GM18868 (cell line): ENCODE measurements around the gene ZNF438.

Experiments used
- ATAC-seq: cut with Tn5 transposase; IDR thresholded peaks from one replicate; pipeline ENCODE4 v1.9.1; 2021; ENCODE audit warnings: mild to moderate bottlenecking, moderate library complexity; ENCODE audit not compliant: unreplicated experiment

ZNF438 gene

GRCh38 chr10:30897048-30897447 lies 134.6 kb downstream of the ZNF438 start:
- ATAC-seq, result no peak

GRCh38 chr10:30894221-30894620 lies 137.4 kb downstream of the ZNF438 start:
- no peak for ATAC-seq

DNA sequence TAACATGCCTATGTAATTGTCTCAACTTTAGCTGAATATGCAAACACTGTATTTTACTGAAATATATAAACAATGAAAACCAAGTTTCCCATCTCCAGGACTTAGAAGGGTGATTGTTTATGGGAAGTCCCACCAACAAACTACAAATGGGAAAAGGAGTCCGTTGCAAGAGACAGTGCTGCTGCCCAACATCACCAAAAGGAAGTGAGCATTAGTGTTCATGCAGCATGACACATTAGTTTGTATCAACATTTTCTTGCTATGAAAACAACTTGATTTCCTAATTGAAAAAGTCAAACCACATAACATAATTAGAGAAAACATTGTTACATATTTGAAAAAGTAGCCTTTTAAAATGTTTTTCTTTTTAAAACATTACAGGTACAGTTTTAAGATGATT lies 138.5 kb downstream of the ZNF438 start:
- ATAC-seq, result no peak

- no peak for ATAC-seq
These were observed 143.8 kb downstream of the ZNF438 start for GRCh38 chr10:30887839-30888238.

- ATAC-seq, result no peak
These were observed 146.2 kb downstream of the ZNF438 start for GRCh38 chr10:30885423-30885822.

DNA sequence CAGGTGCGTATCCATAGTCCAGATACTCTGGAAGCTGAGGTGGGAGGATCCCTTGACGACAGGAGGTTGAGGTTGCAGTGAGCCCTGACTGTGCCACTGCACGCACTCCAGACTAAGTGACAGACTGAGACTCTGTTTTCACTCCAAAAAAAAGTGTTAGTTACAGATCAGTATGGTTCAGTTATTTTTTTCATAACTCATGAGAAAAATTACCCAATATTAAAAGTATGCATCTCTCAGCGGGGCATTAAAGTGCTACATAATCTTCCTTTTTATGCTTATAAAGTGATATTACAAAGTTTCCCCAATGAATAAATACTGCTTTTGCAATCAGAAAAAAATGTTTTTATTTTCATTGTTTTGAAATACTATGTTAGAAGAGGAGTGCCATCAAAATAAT lies 147.9 kb downstream of the ZNF438 start:
- ATAC-seq, result no peak

DNA sequence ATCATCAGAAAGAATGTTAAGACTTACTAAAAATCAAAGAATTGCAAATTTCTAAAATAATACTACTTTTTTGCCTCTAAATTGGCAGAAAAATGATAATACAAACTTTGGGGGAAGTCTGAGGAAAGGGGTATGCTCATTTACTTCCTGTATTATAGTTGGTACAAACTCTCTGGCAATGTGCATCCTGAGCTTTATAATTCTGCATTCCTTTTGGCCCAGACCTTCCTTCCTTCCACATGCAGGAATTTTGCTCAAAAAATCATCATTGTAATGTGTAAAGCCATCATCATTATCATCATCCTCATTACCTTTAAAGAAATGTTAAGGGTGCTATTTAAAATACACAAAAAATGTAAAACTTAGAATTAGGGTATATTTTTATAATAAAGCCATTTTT lies 148.5 kb downstream of the ZNF438 start:
- no peak for ATAC-seq

DNA sequence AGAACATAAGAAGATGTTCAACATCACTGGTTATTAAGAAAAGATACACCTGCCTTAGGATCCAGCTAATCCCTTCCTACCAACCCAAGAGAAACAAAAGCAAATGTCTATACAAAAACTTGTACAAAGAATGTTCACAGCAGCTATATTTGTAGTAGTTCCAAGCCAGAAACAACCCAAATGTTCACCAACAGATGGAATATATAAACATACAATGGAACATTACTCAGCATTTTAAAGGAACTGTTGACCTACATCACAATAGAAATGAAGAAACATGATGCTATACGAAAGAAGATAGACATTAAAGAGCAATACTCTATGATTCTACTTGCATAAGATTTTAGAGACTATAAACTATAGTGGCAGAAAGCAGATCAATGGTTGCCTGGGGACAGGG lies 149.4 kb downstream of the ZNF438 start:
- ATAC-seq, result no peak

GRCh38 chr10:30878920-30879319 lies 152.7 kb downstream of the ZNF438 start:
- no peak for ATAC-seq

DNA sequence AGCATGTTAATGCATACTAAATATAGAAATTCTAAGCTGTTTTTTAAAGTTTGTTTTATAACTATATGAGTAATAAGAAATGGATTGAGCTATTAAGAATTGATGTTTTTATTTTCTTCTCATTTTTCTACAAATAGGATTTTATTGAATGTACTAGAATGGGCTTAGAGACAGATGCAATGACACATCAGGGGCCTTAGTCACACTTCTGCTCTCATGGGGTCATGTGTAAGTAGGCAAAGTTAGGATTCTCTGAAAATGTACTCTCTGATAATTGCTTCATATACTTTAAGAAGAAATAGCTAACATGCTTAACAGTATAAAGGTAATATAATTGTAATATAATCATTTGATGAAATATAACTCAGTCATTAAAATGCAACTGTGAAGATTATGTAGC lies 154.6 kb downstream of the ZNF438 start:
- ATAC-seq, result no peak

DNA sequence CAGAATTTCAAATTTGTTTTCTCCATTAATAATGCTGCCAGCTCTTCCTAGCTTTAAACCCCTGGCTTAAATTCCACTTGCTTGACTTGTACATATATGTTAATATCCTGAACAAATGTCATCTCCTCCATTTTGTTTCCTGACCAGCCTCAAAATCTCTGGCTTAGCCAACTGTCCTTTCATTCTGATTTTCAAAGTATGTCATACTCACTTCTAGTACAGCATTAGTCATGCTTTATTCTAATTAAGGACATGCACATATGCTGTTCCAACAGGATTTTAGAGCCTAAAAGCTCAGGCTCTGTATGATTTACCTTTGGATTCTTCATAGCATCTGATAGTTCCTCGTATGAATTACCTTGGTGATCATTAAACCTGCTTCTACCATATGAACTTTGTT lies 158.3 kb downstream of the ZNF438 start:
- ATAC-seq, result no peak

GRCh38 chr10:30870896-30871295 lies 160.8 kb downstream of the ZNF438 start:
- no peak for ATAC-seq

DNA sequence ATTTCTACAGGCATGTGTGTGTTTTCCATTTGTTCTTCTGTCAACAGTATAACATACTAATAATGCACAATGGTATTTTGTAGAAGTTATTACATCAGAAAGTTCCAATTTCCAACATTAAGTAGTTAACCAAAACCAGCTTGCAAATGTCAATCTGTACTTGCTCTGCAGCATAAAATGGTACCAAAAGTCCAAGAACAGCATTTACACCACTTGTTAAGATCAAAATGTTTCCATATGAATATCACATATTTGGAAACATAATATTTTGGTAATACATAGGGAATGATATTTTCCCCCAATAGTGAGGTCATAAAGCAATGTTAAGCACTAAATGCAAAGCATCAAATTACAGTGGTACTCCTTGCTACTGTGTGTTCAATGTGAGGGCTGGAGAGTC lies 162.1 kb downstream of the ZNF438 start:
- no peak for ATAC-seq

DNA sequence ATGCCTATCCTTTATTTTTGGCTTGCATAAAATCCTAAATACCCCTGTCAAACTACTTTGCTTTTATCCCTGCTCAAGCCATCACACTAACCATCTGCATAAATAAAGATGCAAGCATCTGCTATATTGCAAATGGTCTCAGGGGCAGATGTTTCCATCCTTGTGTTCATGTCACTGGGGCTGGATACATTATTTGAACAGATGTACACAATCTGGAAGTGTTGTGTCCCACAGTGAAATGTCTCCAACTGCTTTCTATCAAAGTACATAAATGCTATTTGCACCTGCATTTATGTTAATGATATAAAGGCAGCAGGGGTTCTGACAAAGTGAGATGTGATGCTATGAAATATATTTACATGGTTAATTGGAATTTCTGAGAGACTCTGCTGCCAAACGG lies 163.1 kb downstream of the ZNF438 start:
- ATAC-seq, result no peak

DNA sequence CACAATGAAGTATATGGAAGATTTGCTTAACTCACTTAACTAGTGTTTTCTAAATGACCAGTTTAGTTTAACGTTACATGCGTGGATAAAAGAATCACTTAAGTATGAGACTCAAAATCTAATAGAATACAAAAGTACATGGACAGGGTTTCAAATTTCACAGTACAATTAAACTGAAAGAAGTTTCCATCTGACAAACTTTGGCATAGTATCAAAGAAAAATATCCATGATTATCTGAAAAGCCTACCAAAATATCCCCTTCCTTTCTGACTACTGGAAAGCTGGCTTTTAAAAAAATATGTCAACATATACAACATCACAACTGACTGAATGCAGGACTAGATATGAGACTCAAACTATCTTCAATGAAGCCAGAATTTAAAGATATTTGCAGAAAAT lies 164.8 kb downstream of the ZNF438 start:
- ATAC-seq, result no peak

DNA sequence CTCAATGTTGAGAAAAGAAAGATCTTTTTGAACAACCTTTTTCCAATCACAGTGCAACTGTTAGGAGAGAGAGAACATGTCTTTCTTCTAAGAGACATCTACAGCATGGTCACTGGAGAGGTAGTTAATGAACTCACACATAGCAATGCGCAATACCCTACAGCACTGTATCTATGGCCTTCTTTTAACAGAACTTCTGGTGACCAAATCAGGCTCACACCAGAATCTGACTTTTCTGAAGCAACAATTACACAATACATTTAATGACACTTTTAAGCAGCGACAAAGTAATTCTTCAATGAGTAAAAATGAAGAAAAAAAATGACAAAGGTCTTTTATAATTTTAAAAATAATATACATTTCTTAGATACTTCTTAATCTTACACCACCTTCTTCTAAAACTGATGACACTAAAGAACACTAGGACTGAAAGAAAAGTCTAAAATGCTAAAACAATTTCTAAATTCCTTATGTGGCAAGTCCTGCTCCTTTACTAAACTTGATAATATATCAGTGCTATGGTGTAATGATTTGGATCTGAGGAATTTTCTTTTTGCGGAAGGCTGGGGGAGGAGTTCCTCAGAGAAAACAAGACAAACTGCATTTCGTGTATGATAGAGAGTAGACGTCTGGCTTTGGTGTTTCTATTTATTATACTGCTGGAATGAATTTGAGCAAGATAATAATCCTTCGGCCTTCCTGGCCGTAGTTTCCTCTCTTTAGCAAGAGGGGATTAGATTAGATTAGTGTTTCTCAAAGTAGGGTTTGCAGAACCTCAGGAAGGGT lies 166.3 kb downstream of the ZNF438 start:
- no peak for ATAC-seq

DNA sequence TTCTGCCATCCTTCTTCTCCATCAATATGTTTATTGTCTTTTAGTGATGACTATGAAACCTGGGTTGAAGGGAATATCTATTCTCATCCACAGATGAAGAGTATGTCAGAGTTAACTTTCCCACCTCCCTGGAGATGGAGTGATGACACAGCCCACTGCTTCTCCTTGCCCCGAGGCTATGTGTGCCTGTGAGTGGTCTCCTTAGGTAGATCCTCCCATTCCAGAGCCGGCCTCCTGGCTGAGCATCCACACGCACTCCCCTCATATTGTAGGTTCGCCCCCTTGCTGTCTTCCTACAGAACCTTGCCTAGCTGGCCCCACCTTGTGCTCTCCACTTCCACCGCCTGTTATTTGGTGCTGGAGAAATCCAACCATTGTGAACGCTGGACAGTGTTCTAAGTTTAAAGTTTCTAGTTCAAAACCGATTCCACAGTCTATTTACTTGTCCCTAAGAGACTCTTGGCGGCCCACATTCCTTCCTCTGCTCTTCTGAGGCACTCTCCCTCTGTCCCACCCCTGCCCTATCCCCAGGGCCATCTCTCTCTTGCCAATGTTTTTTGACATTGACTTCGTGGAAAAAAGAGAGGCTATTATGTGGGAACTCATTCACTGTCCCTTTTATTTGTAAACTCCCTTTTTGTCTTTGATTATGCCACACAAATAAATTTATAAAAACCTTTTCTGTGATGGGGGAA lies 168.0 kb downstream of the ZNF438 start:
- ATAC-seq, result no peak

GRCh38 chr10:30862486-30862885 lies 169.2 kb downstream of the ZNF438 start:
- no peak for ATAC-seq

- ATAC-seq, result no peak
These were observed 169.7 kb downstream of the ZNF438 start for GRCh38 chr10:30861976-30862375.

DNA sequence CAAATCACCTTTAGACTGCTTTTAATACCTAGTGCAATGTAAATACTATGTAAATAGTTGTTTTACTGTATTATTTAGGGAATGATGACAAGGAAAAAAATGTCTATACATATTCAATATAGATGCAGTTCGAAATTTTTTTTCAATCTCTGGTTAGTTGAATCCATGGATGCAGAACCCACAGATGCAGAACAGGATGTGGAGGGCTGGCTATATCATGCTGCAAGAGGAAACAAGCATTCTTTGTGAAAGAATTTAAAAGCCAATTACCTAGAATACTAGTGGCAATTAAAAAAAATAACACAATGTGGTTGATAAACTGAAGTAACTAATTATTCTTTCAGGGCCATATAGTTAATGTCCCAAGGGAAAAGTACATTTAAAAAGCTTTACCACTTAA lies 170.4 kb downstream of the ZNF438 start:
- ATAC-seq, result no peak

DNA sequence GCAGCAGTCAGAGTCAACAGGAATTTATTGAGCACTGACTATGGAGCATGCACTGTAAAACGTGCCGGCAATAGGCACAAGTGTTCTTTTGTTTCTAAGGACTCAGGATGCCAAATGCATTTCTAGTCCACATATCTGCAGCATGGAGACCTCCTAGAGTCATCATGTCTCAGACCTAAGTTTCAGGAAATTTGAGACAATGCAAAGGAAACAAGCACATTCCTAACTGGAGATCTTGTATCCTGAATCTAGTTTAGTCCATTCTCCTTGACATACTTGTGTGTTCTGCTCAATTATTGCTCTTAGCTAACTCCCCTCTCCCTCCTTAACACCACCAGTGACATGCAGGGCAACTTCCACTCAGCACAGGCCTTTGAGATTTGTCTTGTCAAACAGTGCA lies 173.2 kb downstream of the ZNF438 start:
- no peak for ATAC-seq

- ATAC-seq, result no peak
These were observed 173.9 kb downstream of the ZNF438 start for GRCh38 chr10:30857803-30858202.

DNA sequence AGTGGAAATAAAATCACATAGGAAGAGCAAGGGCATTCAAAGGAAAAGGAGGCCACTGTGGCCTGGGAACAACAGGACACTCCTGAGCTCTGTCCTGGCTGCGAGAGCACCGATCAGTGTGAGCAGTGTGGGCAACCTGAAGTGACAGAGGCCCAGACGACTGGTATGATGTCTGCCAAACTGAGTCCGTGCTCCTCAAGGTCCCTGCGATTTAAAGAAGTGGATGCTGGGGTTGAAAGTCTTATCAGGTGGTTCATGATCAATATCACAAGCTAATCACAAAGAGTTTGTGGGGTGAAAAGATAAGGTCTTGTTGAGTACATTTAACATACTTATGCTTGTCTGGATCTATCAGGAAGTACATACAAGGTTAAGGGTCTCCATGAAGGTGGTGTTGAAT lies 176.5 kb downstream of the ZNF438 start:
- ATAC-seq, result no peak
